Right cardiac atrium (tissue), 5 donors: Measurements from ENCODE around the gene HAUS6. TPM values are rescaled to one million over a fixed set of nuclear protein-coding genes. Genes with fewer than 3 reads are reported as not detected.

Experiments used
- ATAC-seq, 2 donors: fragments of 200-7000 bp; cut with Tn5 transposase; one replicate each; pipeline versions ENCODE4 v1.8.0 to v1.9.1; 2020; ENCODE audit warnings: moderate library complexity in 2 of 2, mild to moderate bottlenecking in 1 of 2
- DNase-seq, 3 donors: peaks; one replicate each; pipeline ENCODE4 v3.0.0-alpha.2; 2020
- H3K27ac ChIP-seq: one replicate; pipeline ENCODE4 v1.5.1; 2013; ENCODE audit warnings: mild to moderate bottlenecking, low read length, control low read depth, moderate library complexity
- H3K27me3 ChIP-seq: one replicate; pipeline ENCODE4 v1.6.1; 2013; ENCODE audit not compliant: control insufficient read depth, insufficient read depth
- H3K4me1 ChIP-seq: one replicate; pipeline ENCODE4 v1.6.1; 2013; ENCODE audit warnings: low read length; ENCODE audit not compliant: control insufficient read depth, insufficient read depth
- H3K4me3 ChIP-seq: one replicate; pipeline ENCODE4 v1.5.1; 2013; ENCODE audit warnings: low read length, control low read depth
- H3K9me3 ChIP-seq: one replicate; pipeline ENCODE4 v1.6.1; 2013; ENCODE audit warnings: low read length; ENCODE audit not compliant: control insufficient read depth
- WGBS: extraction: QIAGEN DNeasy Blood & Tissue Kit; methylation state at CpG from one replicate; pipeline ENCODE4 v1.1.7; 2013; 5-methylcytosine and 5-hydroxymethylcytosine counted together
- intact Hi-C, 4 donors: fragments of 100-400 bp; cut with DNase I; formaldehyde crosslinking; loops; one replicate each; pipeline versions ENCODE4 v1.11.0 to v1.14.0; 2022 to 2023
- polyA plus RNA-seq: library from polyadenylated mRNA; stranded (reverse); fragments of 200-250 nt; gene quantifications from one replicate; pipeline ENCODE4 v1.2.3, GENCODE V29; 2013
- total RNA-seq, 4 donors: library from RNA; stranded (reverse); fragmentation: NEBNext Ultra II Directional; extraction: Animal tissue kit (Norgen Biotek cat#: 25700); gene quantifications; one replicate each; pipeline ENCODE4 v1.2.1, GENCODE V29; 2021
- donor health status: healthy with polysubstance abuse.
- donor health status: DM: no; HTN: yes; CAD: no.
- donor health status: DM: no; HTN: no; CAD: no.
- donor health status: DM: no; HTN: yes; CAD: no; lungs with severe emphysema.
- donor health status: DM: yes; HTN: yes; CAD: no.

HAUS6 gene
- total and polyA plus RNA-seq, 5 donors = 2.8 to 9.2 (median 6.6) TPM

DNA sequence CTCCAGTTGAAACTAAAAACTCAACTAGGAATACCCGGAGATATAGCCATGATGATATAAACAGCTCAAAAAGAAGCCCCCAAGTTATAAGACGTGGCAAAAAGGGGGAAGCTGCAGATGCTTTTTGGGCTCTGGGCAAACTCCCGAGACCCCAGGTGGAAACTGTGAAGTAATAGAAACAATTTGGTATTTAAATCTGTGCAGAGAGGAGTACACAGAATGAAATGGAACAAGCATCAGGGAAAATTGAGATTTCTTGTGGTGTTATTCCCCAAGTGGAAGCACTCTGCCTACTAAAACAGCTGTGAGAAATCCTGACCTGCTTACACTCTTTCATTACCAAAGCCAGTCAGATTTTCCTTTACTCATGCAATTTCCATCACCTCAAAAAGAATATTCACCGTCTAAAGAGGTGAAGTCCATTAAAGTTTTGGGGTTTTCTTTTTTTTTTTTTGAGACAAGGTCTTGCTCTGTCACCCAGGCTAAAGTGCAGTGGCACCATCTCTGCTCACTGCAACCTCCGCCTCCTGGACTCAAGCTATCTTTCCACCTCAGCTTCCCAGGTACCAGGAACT lies 93.2 kb downstream of the HAUS6 start:
- H3K27me3 ChIP-seq = no peaks in the 10 kb centered on the region
- ATAC-seq (no peak), DNase-seq (no peak)
- no peaks in the 10 kb centered on the region for H3K4me1 ChIP-seq
- no peak overlapping the region for H3K27ac ChIP-seq
- no peak overlapping the region for H3K4me3 ChIP-seq
- no peaks in the 10 kb centered on the region for H3K9me3 ChIP-seq
- intact Hi-C loops = no loop called here
- WGBS = 71% methylated on average over 5 of the region's 5 CpGs

Other genes with a start within 250 kb of the HAUS6 start
- gene SAXO1, start 69.7 kb downstream of the HAUS6 start, total RNA-seq = not detected
- gene SAXO1, start 69.7 kb downstream of the HAUS6 start, polyA plus RNA-seq = not detected
- 10 to 100 TPM; 85.7 to 92.5 (median 90.2) TPM for gene RRAGA, start 53.5 kb downstream of the HAUS6 start, total RNA-seq
- gene RRAGA, start 53.5 kb downstream of the HAUS6 start, polyA plus RNA-seq = 89.4 TPM
- 100 to 1,000 TPM in 1 of 4 donors, 10 to 100 TPM in 3; 56.3 to 236 (median 79.0) TPM for gene PLIN2, start 24.6 kb upstream of the HAUS6 start, total RNA-seq
- gene PLIN2, start 24.6 kb upstream of the HAUS6 start, polyA plus RNA-seq = 74.7 TPM
- gene DENND4C, start 127.8 kb upstream of the HAUS6 start, total RNA-seq = 10 to 100 TPM; 41.9 to 61.5 (median 44.3) TPM
- 13.0 TPM for gene DENND4C, start 127.8 kb upstream of the HAUS6 start, polyA plus RNA-seq